ENCODE measurements around the gene HORMAD1. TPM values are rescaled to one million over a fixed set of nuclear protein-coding genes. Genes with fewer than 3 reads are reported as not detected.

HORMAD1 gene
- total RNA-seq, 1 donor, result 0.36 TPM

DNA sequence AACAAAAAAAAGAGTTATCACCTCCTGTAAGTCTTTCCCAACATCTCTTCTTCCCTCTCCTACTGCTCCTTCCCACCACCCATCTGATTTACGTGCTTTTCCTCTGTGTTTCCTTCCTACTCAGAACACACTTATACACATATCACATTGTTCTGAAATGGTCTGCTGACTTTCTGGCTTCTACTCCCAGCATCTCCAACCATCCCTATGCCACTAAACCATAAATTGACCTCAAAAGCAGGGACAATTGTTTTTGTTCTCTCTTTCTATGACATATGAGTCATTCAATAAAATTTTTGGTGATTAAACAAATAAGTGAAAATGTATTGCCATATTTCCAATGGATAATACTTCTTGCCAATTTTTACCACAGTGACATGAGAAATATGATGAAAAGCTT is 31.9 kb downstream of the HORMAD1 start:
- no peak for DNase-seq (ENCODE audit: insufficient read length, low spot score, missing footprints)
- no peaks in the 10 kb centered on the region for H3K9me3 ChIP-seq (ENCODE audit: low read depth, low read length)
- H2AFZ ChIP-seq (ENCODE audit: low read length), result no peak overlapping the region
- H3K27ac ChIP-seq (ENCODE audit: low read depth, low read length), result no peak overlapping the region
- no peak overlapping the region for H3K4me3 ChIP-seq (ENCODE audit: insufficient read depth, low read length)
- no peaks in the 10 kb centered on the region for H3K27me3 ChIP-seq (ENCODE audit: insufficient read depth, low read length)
- no peaks in the 10 kb centered on the region for H4K20me1 ChIP-seq (ENCODE audit: insufficient read depth, low read length)
- TF ChIP-seq, protein P1, sequence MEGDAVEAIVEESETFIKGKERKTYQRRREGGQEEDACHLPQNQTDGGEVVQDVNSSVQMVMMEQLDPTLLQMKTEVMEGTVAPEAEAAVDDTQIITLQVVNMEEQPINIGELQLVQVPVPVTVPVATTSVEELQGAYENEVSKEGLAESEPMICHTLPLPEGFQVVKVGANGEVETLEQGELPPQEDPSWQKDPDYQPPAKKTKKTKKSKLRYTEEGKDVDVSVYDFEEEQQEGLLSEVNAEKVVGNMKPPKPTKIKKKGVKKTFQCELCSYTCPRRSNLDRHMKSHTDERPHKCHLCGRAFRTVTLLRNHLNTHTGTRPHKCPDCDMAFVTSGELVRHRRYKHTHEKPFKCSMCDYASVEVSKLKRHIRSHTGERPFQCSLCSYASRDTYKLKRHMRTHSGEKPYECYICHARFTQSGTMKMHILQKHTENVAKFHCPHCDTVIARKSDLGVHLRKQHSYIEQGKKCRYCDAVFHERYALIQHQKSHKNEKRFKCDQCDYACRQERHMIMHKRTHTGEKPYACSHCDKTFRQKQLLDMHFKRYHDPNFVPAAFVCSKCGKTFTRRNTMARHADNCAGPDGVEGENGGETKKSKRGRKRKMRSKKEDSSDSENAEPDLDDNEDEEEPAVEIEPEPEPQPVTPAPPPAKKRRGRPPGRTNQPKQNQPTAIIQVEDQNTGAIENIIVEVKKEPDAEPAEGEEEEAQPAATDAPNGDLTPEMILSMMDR (IDR thresholded peaks at IDR 0.05; ENCODE audit: extremely low read depth, low read depth, low read length), result no peak
- H3K4me2 ChIP-seq (ENCODE audit: insufficient read depth, low read length), result no peak overlapping the region
- no peaks in the 10 kb centered on the region for H3K4me1 ChIP-seq (ENCODE audit: insufficient read depth, low read length)
- H3K79me2 ChIP-seq (ENCODE audit: insufficient read depth, low read length), result no peaks in the 10 kb centered on the region
- peaks cover 29% of the 10 kb centered on the region for H3K36me3 ChIP-seq (ENCODE audit: insufficient read depth, low read length)

DNA sequence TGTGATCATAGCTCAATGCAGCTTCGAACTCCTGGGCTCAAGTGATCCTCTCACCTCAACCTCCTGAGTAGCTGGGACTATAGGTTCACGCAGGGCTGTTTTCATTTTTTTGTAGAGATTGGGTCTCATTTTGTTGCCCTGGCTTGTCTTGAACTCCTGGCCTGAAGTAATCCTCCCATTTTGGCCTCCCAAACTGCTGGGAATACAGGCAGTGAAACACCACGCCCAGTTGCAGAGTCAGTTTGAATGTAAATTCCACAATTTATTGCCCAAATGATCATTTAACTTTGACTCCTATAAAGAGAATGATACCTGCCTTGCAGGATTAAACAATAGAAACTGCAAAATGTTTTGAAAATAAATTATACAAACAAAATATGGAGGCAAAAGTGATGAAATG is 34.4 kb downstream of the HORMAD1 start:
- H3K36me3 ChIP-seq (ENCODE audit: insufficient read depth, low read length), result peaks cover 21% of the 10 kb centered on the region
- peaks cover 2% of the 10 kb centered on the region for H4K20me1 ChIP-seq (ENCODE audit: insufficient read depth, low read length)
- H3K27me3 ChIP-seq (ENCODE audit: insufficient read depth, low read length), result no peaks in the 10 kb centered on the region
- no peak overlapping the region for H2AFZ ChIP-seq (ENCODE audit: low read length)
- H3K4me1 ChIP-seq (ENCODE audit: insufficient read depth, low read length), result no peaks in the 10 kb centered on the region
- H3K4me3 ChIP-seq (ENCODE audit: insufficient read depth, low read length), result no peak overlapping the region
- H3K9me3 ChIP-seq (ENCODE audit: low read depth, low read length), result no peaks in the 10 kb centered on the region
- H3K79me2 ChIP-seq (ENCODE audit: insufficient read depth, low read length), result no peaks in the 10 kb centered on the region
- no peak overlapping the region for H3K27ac ChIP-seq (ENCODE audit: low read depth, low read length)
- no peak overlapping the region for H3K4me2 ChIP-seq (ENCODE audit: insufficient read depth, low read length)
- DNase-seq (ENCODE audit: insufficient read length, low spot score, missing footprints), result no peak
- TF ChIP-seq, protein P1 (IDR thresholded peaks at IDR 0.05; ENCODE audit: extremely low read depth, low read depth, low read length), result no peak

DNA sequence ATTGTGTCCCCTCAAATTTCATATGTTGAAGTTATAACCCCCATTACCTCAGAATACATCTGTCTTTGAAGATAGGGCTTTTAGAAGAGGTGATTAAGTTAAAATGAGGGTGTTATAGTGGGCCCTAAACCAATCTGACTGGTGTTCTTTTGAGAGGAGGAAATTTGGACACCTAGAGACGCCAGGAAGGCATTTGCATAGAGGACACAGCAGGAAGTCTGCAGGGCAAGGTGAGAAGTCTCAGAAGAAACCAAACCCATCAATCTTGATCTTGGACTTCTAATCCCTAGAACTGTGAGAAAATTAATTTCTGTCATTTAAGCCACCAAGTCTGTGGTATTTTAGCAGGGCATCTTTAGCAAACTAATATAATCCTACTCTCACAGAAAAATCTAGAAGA is 36.8 kb downstream of the HORMAD1 start:
- H3K9me3 ChIP-seq (ENCODE audit: low read depth, low read length), result no peaks in the 10 kb centered on the region
- no peaks in the 10 kb centered on the region for H3K4me1 ChIP-seq (ENCODE audit: insufficient read depth, low read length)
- no peak overlapping the region for H3K27ac ChIP-seq (ENCODE audit: low read depth, low read length)
- no peaks in the 10 kb centered on the region for H3K79me2 ChIP-seq (ENCODE audit: insufficient read depth, low read length)
- DNase-seq (ENCODE audit: insufficient read length, low spot score, missing footprints), result no peak
- no peak overlapping the region for H3K4me2 ChIP-seq (ENCODE audit: insufficient read depth, low read length)
- no peak overlapping the region for H2AFZ ChIP-seq (ENCODE audit: low read length)
- TF ChIP-seq, protein P1 (IDR thresholded peaks at IDR 0.05; ENCODE audit: extremely low read depth, low read depth, low read length), result no peak
- no peaks in the 10 kb centered on the region for H3K27me3 ChIP-seq (ENCODE audit: insufficient read depth, low read length)
- H3K4me3 ChIP-seq (ENCODE audit: insufficient read depth, low read length), result no peak overlapping the region
- peaks cover 2% of the 10 kb centered on the region for H4K20me1 ChIP-seq (ENCODE audit: insufficient read depth, low read length)
- H3K36me3 ChIP-seq (ENCODE audit: insufficient read depth, low read length), result peaks cover 19% of the 10 kb centered on the region

DNA sequence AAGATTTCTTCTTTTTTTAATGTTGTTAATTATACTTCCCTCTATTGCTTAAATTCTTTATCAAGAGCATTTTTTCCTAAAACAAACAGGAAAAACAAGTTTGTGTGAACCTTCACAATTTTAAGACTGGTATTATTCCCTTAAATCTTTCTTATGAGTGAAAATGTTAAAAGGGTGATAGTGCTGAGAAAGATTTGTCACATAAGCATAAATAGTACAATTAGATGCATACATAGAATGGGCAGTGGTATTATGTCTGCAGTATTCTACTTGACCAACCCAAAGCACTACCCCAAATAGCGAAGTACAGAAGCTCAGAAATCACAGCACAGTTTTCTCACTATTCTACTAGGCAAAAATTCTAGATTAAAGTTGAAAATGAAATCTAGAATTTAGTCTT is 41.7 kb downstream of the HORMAD1 start:
- H3K36me3 ChIP-seq (ENCODE audit: insufficient read depth, low read length), result peaks cover 12% of the 10 kb centered on the region
- H3K27me3 ChIP-seq (ENCODE audit: insufficient read depth, low read length), result no peaks in the 10 kb centered on the region
- H2AFZ ChIP-seq (ENCODE audit: low read length), result no peak overlapping the region
- H3K79me2 ChIP-seq (ENCODE audit: insufficient read depth, low read length), result peaks cover 2% of the 10 kb centered on the region
- TF ChIP-seq, protein P1 (IDR thresholded peaks at IDR 0.05; ENCODE audit: extremely low read depth, low read depth, low read length), result no peak
- H3K4me2 ChIP-seq (ENCODE audit: insufficient read depth, low read length), result no peak overlapping the region
- no peak overlapping the region for H3K27ac ChIP-seq (ENCODE audit: low read depth, low read length)
- H3K9me3 ChIP-seq (ENCODE audit: low read depth, low read length), result no peaks in the 10 kb centered on the region
- peaks cover 5% of the 10 kb centered on the region for H4K20me1 ChIP-seq (ENCODE audit: insufficient read depth, low read length)
- H3K4me3 ChIP-seq (ENCODE audit: insufficient read depth, low read length), result no peak overlapping the region
- H3K4me1 ChIP-seq (ENCODE audit: insufficient read depth, low read length), result no peaks in the 10 kb centered on the region
- DNase-seq (ENCODE audit: insufficient read length, low spot score, missing footprints), result no peak
